ENCODE results near the gene SPTSSB.

The SPTSSB gene

GRCh38 chr3:161393310-161393709, 22.0 kb upstream of the SPTSSB start:
- H3K4me3 ChIP-seq (ENCODE audit: control insufficient read depth, low read depth, low read length) = no peak overlapping the region
- TF ChIP-seq CTCF (IDR thresholded peaks at IDR 0.05; ENCODE audit: control insufficient read depth, insufficient read depth, low read depth, low read length, missing control alignments) = no peak
- DNase-seq (ENCODE audit: low read depth) = no peak

GRCh38 chr3:161392853-161393252, 21.5 kb upstream of the SPTSSB start:
- H3K4me3 ChIP-seq (ENCODE audit: control insufficient read depth, low read depth, low read length) = no peak overlapping the region
- DNase-seq (ENCODE audit: low read depth) = no peak

GRCh38 chr3:161390200-161390599, 18.9 kb upstream of the SPTSSB start:
- TF ChIP-seq CTCF (IDR thresholded peaks at IDR 0.05; ENCODE audit: control insufficient read depth, insufficient read depth, low read depth, low read length, missing control alignments) = no peak
- H3K4me3 ChIP-seq (ENCODE audit: control insufficient read depth, low read depth, low read length) = no peak overlapping the region
- no peak for DNase-seq (ENCODE audit: low read depth)

More at GRCh38 chr3:161392853-161393252, 21.5 kb upstream of the SPTSSB start:
- no peak for TF ChIP-seq CTCF (IDR thresholded peaks at IDR 0.05; ENCODE audit: control insufficient read depth, insufficient read depth, low read depth, low read length, missing control alignments)

GRCh38 chr3:161389445-161390035, 18.2 kb upstream of the SPTSSB start:
- no peak for DNase-seq (ENCODE audit: low read depth)
- no peak for TF ChIP-seq CTCF (IDR thresholded peaks at IDR 0.05; ENCODE audit: control insufficient read depth, insufficient read depth, low read depth, low read length, missing control alignments)
- no peak overlapping the region for H3K4me3 ChIP-seq (ENCODE audit: control insufficient read depth, low read depth, low read length)

- H3K4me3 ChIP-seq (ENCODE audit: control insufficient read depth, low read depth, low read length) = no peak overlapping the region
- no peak for TF ChIP-seq CTCF (IDR thresholded peaks at IDR 0.05; ENCODE audit: control insufficient read depth, insufficient read depth, low read depth, low read length, missing control alignments)
- no peak for DNase-seq (ENCODE audit: low read depth)
These were observed 17.5 kb upstream of the SPTSSB start for GRCh38 chr3:161388855-161389254.

- no peak for DNase-seq (ENCODE audit: low read depth)
- no peak for TF ChIP-seq CTCF (IDR thresholded peaks at IDR 0.05; ENCODE audit: control insufficient read depth, insufficient read depth, low read depth, low read length, missing control alignments)
- H3K4me3 ChIP-seq (ENCODE audit: control insufficient read depth, low read depth, low read length) = no peak overlapping the region
These were observed 15.9 kb upstream of the SPTSSB start for GRCh38 chr3:161386991-161387770.

Measured in AG09309 (cell line).